ENCODE measurements around the gene CIB4. TPM values are rescaled to one million over a fixed set of nuclear protein-coding genes. Genes with fewer than 3 reads are reported as not detected.
A peak's percentile ranks its signal among the peaks of the same experiment; 100 is the strongest.

Gene CIB4
- total RNA-seq, 1 donor from 2014 or later, result not detected

- Histone ChIP-seq H3K9me3 (no peaks in the 10 kb centered on the region), H3K4me3 (no peak overlapping the region), H3K27me3 (peaks cover 4% of the 10 kb centered on the region), H3K4me1 (no peaks in the 10 kb centered on the region), H3K36me3 (no peaks in the 10 kb centered on the region), H3K27ac (no peak overlapping the region)
- intact Hi-C loops (cut with DNase I), result no loop called here
- DNase-seq, result peak; percentile 25
- no peak for ATAC-seq
- no peak for TF ChIP-seq CTCF (IDR thresholded peaks at IDR 0.05)
Measured at GRCh38 chr2:26542676-26543505, 98.3 kb downstream of the CIB4 start.

DNA sequence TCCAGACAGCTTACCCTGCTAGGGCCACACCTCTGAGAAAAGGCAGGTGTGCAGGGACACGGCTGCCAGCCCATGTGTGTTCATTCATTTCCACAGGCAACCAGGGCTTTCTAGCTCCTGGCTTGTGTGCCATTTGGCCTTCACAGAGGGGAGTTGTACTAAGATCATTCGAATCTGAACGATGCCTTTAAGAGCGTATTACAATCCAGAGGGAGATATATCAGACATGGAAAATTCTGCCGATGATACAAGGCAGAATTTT, 99.0 kb downstream of the CIB4 start:
- Histone ChIP-seq H3K9me3 (no peaks in the 10 kb centered on the region), H3K36me3 (no peaks in the 10 kb centered on the region), H3K4me3 (no peak overlapping the region), H3K4me1 (no peaks in the 10 kb centered on the region), H3K27ac (no peak overlapping the region), H3K27me3 (peaks cover 4% of the 10 kb centered on the region)
- no peak for TF ChIP-seq CTCF (IDR thresholded peaks at IDR 0.05)
- ATAC-seq, result no peak
- intact Hi-C loops (cut with DNase I), result no loop called here
- DNase-seq, result peak; percentile 34

DNA sequence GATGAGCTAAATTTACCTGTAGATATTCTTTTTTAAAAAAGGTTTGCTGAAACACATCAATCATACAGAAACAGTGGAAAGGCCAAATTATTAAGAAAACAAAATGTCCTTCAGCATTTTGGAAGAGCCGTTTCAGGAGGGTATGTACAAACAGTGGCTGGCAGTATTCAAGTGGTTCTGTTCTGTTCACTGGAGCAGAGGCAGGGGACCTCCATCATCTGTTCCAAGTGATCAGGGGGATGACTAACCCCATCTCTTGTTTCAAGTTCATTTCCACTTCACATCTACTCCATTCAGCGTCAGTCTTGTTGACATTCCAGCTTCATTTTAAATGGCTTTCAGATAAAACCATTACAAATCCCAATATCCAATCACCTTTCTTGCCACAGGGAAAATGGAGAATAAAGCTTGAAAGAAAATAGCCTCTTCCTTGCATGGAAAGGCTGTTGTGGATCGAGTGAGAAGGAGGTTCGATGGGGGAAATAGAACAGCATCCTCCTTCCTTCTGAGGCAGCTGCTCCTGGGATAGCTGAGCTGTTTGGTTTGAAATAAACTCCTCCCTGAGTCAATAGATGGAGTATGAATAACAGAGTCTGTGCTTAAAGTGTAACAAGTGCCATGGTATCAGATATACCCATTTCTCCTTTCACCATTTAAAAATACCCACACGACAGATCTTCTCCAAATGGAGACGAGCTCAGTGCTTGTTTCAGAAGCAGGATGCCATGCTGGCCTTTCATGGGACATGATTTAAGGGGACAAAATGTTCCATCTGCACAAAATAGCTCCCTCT, 99.6 kb downstream of the CIB4 start:
- ATAC-seq, result no peak
- no peak for DNase-seq

GRCh38 chr2:26540961-26541360, 100.2 kb downstream of the CIB4 start:
- intact Hi-C loops (cut with DNase I), result no loop called here
- H3K9me3 ChIP-seq, result no peaks in the 10 kb centered on the region
- H3K4me3 ChIP-seq, result no peak overlapping the region
- no peaks in the 10 kb centered on the region for H3K36me3 ChIP-seq
- no peak overlapping the region for H3K27ac ChIP-seq
- TF ChIP-seq CTCF (IDR thresholded peaks at IDR 0.05), result no peak
- peaks cover 4% of the 10 kb centered on the region for H3K27me3 ChIP-seq
- DNase-seq, result peak; percentile 18
- no peak for ATAC-seq
- H3K4me1 ChIP-seq, result no peaks in the 10 kb centered on the region

More for the DNA sequence above, 99.6 kb downstream of the CIB4 start:
- peaks cover 4% of the 10 kb centered on the region for H3K27me3 ChIP-seq
- no peak overlapping the region for H3K4me3 ChIP-seq
- H3K9me3 ChIP-seq, result no peaks in the 10 kb centered on the region
- TF ChIP-seq CTCF (IDR thresholded peaks at IDR 0.05), result no peak
- H3K27ac ChIP-seq, result no peak overlapping the region
- H3K4me1 ChIP-seq, result no peaks in the 10 kb centered on the region
- intact Hi-C loops (cut with DNase I), result no loop called here
- H3K36me3 ChIP-seq, result no peaks in the 10 kb centered on the region

DNA sequence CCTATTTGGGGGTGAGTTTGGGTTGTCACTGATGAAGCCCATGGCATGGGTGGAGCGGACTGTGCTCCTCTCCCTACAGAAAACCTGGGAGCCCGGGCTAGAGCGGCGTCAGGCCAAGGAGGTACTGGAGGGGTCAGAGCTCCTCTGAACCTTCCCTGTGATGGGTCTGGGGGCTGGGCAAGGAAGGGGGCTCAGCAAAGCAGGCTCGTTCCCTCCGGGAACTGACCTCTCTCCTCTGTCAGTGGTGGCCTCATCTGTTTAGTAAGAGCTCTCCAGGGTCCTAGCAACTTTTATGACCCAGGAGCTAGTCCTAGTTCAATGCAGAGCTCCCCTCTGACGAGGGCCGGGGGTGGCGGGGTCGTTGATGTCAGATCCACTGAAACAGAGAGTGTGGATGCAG, 100.9 kb downstream of the CIB4 start:
- Histone ChIP-seq H3K9me3 (no peaks in the 10 kb centered on the region), H3K4me1 (no peaks in the 10 kb centered on the region), H3K36me3 (no peaks in the 10 kb centered on the region), H3K4me3 (no peak overlapping the region), H3K27ac (no peak overlapping the region), H3K27me3 (peaks cover 4% of the 10 kb centered on the region)
- ATAC-seq, result no peak
- TF ChIP-seq CTCF (IDR thresholded peaks at IDR 0.05), result no peak
- intact Hi-C loops (cut with DNase I), result no loop called here
- peak; percentile 52 for DNase-seq

Measured in upper lobe of right lung (tissue), 1 donor.